WTC11 (cell line): Measurements from ENCODE around the gene OPCML. TPM values are rescaled to one million over a fixed set of nuclear protein-coding genes. Genes with fewer than 3 reads are reported as not detected.

Source experiments
- ATAC-seq: fragments of 200-7000 bp; cut with Tn5 transposase; 2 replicates; pipeline ENCODE4 v1.10.0; 2021; ENCODE audit warnings: mild to moderate bottlenecking, moderate library complexity
- CTCF ChIA-PET: fragments of 300-600 bp; sonication (Branson Sonifier 250); formaldehyde crosslinking; loops from one replicate; lab custom pipeline; 2021; ENCODE audit warnings: antibody characterized with exemption; lab: Charles Lee
- POLR2A ChIA-PET: fragments of 350-600 bp; sonication (Branson Sonifier 250); formaldehyde crosslinking; loops from one replicate; lab custom pipeline; 2021; ENCODE audit warnings: antibody characterized with exemption; lab: Charles Lee
- DNase-seq: peaks from one replicate; pipeline ENCODE4 v3.0.0; 2021; ENCODE audit warnings: low spot score
- H3K27ac Mint-ChIP-seq: 2 replicates; pipeline ENCODE4 v1.8.0; 2021; ENCODE audit warnings: mixed read lengths
- H3K27me3 Mint-ChIP-seq: 2 replicates; pipeline ENCODE4 v1.8.0; 2021; ENCODE audit warnings: low read depth, mild to moderate bottlenecking, moderate library complexity, mixed read lengths
- H3K36me3 Mint-ChIP-seq: 2 replicates; pipeline ENCODE4 v1.8.0; 2021; ENCODE audit warnings: mixed read lengths
- H3K4me1 Mint-ChIP-seq: 2 replicates; pipeline ENCODE4 v1.8.0; 2022; ENCODE audit warnings: mixed read lengths
- H3K4me3 Mint-ChIP-seq: 2 replicates; pipeline ENCODE4 v1.8.0; 2021; ENCODE audit warnings: mild to moderate bottlenecking, moderate library complexity, mixed read lengths
- H3K9me3 Mint-ChIP-seq: 2 replicates; pipeline ENCODE4 v1.8.0; 2021; ENCODE audit warnings: mixed read lengths
- ESRRA ChIP-seq: sonication (generic); formaldehyde crosslinking; IDR thresholded peaks from 2 replicates; pipeline ENCODE4 v1.8.1; 2022; ENCODE audit warnings: mild to moderate bottlenecking, missing genetic modification reagents, borderline replicate concordance
- IRF2 ChIP-seq: sonication (generic); formaldehyde crosslinking; IDR thresholded peaks from 2 replicates; pipeline ENCODE4 v1.8.0; 2022; ENCODE audit warnings: low read depth, missing genetic modification reagents, borderline replicate concordance
- NR3C1 ChIP-seq: sonication (generic); formaldehyde crosslinking; conservative IDR thresholded peaks from 2 replicates; pipeline ENCODE4 v1.8.1; 2023; ENCODE audit warnings: low read depth, mild to moderate bottlenecking, missing genetic modification reagents
- OVOL2 ChIP-seq: fragments of 250-450 bp; sonication (Bioruptor Pico); IDR thresholded peaks from 2 replicates; pipeline ENCODE4 v1.9.0; 2021; ENCODE audit warnings: mild to moderate bottlenecking, borderline replicate concordance
- RORB ChIP-seq: fragments of 250-450 bp; sonication (Bioruptor Pico); IDR thresholded peaks from 2 replicates; pipeline ENCODE4 v1.9.0; 2021; ENCODE audit warnings: mild to moderate bottlenecking
- SP1 ChIP-seq: sonication (generic); formaldehyde crosslinking; conservative IDR thresholded peaks from 2 replicates; pipeline ENCODE4 v1.8.1; 2022; ENCODE audit warnings: missing genetic modification reagents
- ZMAT4 ChIP-seq: fragments of 250-450 bp; sonication (Bioruptor Pico); IDR thresholded peaks from 2 replicates; pipeline ENCODE4 v1.9.0; 2021; ENCODE audit warnings: mild to moderate bottlenecking
- ZNF396 ChIP-seq: fragments of 250-450 bp; sonication (Bioruptor Pico); IDR thresholded peaks from 2 replicates; pipeline ENCODE4 v1.8.0; 2021; ENCODE audit warnings: mild to moderate bottlenecking, moderate library complexity, borderline replicate concordance
- ZNF671 ChIP-seq: fragments of 250-450 bp; sonication (Bioruptor Pico); IDR thresholded peaks from 2 replicates; pipeline ENCODE4 v1.8.0; 2021; ENCODE audit warnings: mild to moderate bottlenecking
- total RNA-seq: library from RNA; stranded (reverse); gene quantifications from 3 replicates; pipeline ENCODE4 v1.2.3, GENCODE V29; 2021
- TF ChIP-seq, protein P1 (sequence below): sonication (generic); formaldehyde crosslinking; IDR thresholded peaks from 2 replicates; pipeline ENCODE4 v1.8.0; 2022; ENCODE audit warnings: missing genetic modification reagents
- TF ChIP-seq, protein P2 (sequence below): fragments of 250-450 bp; sonication (Bioruptor Pico); conservative IDR thresholded peaks from 2 replicates; pipeline ENCODE4 v1.9.0; 2021; ENCODE audit warnings: mild to moderate bottlenecking
- TF ChIP-seq, protein P3 (sequence below): fragments of 250-450 bp; sonication (Bioruptor Pico); IDR thresholded peaks from 2 replicates; pipeline ENCODE4 v2.1.2; 2022; ENCODE audit warnings: mild to moderate bottlenecking, moderate library complexity
- TF ChIP-seq, protein P4 (sequence below): sonication (generic); formaldehyde crosslinking; IDR thresholded peaks from 2 replicates; pipeline ENCODE4 v1.8.1; 2022; ENCODE audit warnings: low read depth, mild to moderate bottlenecking, moderate library complexity, missing genetic modification reagents, borderline replicate concordance

OPCML gene
- total RNA-seq, 1 experiment from 2014 or later, result 1.5 TPM

- H3K27me3 Mint-ChIP-seq, result no peaks in the 10 kb centered on the region
- ChIA-PET POLR2A (interaction anchor here (0.5 kb wide), 1 partner anchor 404 kb away, joined by 3 read pairs; no protein-coding TSS in a partner anchor), CTCF (no interaction called here)
- no peak overlapping the region for H3K4me3 Mint-ChIP-seq
- H3K9me3 Mint-ChIP-seq, result peaks cover 13% of the 10 kb centered on the region
- no peak overlapping the region for H3K27ac Mint-ChIP-seq
- peaks cover 18% of the 10 kb centered on the region for H3K4me1 Mint-ChIP-seq
- TF ChIP-seq, protein P1, sequence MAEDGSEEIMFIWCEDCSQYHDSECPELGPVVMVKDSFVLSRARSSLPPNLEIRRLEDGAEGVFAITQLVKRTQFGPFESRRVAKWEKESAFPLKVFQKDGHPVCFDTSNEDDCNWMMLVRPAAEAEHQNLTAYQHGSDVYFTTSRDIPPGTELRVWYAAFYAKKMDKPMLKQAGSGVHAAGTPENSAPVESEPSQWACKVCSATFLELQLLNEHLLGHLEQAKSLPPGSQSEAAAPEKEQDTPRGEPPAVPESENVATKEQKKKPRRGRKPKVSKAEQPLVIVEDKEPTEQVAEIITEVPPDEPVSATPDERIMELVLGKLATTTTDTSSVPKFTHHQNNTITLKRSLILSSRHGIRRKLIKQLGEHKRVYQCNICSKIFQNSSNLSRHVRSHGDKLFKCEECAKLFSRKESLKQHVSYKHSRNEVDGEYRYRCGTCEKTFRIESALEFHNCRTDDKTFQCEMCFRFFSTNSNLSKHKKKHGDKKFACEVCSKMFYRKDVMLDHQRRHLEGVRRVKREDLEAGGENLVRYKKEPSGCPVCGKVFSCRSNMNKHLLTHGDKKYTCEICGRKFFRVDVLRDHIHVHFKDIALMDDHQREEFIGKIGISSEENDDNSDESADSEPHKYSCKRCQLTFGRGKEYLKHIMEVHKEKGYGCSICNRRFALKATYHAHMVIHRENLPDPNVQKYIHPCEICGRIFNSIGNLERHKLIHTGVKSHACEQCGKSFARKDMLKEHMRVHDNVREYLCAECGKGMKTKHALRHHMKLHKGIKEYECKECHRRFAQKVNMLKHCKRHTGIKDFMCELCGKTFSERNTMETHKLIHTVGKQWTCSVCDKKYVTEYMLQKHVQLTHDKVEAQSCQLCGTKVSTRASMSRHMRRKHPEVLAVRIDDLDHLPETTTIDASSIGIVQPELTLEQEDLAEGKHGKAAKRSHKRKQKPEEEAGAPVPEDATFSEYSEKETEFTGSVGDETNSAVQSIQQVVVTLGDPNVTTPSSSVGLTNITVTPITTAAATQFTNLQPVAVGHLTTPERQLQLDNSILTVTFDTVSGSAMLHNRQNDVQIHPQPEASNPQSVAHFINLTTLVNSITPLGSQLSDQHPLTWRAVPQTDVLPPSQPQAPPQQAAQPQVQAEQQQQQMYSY, result no peak
- TF ChIP-seq RORB (CRISPR knock-in tag) (no peak), ZNF396 (CRISPR knock-in tag) (no peak), NR3C1 (CRISPR knock-in tag) (no peak), ZNF671 (CRISPR knock-in tag) (no peak)
- TF ChIP-seq, protein P2, sequence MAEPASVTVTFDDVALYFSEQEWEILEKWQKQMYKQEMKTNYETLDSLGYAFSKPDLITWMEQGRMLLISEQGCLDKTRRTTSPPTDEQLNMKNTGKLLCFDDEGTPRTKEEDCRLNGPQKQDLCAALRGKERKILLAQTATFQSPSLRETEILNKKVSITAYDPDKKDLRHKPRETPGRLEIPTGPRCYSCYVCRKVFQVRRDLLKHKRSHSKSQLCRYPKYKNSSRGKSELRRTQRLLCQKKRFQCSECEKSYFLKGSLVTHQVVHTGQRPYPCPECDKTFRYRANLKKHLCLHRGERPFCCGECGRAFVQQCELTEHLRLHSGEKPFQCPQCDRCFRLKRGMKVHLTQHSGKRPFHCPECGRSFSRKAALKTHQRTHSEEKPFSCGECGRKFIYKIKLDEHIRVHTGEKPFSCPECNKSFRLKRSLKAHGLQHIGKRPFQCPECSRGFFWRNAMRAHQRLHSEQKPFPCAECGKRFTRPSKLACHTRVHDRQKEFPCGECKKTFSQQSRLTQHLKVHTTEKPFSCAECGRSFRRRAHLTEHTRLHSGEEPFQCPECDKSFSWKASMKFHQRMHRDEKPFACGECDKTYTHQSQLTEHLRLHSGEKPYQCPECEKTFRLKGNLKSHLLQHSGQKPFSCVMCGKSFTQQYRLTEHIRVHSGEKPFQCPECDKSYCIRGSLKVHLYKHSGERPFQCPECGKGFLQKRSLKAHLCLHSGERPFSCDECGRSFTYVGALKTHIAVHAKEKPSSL (CRISPR knock-in tag), result no peak
- TF ChIP-seq, protein P3, sequence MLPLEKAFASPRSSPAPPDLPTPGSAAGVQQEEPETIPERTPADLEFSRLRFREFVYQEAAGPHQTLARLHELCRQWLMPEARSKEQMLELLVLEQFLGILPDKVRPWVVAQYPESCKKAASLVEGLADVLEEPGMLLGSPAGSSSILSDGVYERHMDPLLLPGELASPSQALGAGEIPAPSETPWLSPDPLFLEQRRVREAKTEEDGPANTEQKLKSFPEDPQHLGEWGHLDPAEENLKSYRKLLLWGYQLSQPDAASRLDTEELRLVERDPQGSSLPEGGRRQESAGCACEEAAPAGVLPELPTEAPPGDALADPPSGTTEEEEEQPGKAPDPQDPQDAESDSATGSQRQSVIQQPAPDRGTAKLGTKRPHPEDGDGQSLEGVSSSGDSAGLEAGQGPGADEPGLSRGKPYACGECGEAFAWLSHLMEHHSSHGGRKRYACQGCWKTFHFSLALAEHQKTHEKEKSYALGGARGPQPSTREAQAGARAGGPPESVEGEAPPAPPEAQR (CRISPR knock-in tag), result no peak
- H3K36me3 Mint-ChIP-seq, result no peaks in the 10 kb centered on the region
- ATAC-seq, result no peak
- DNase-seq, result no peak
These were observed 1074.9 kb downstream of the OPCML start for GRCh38 chr11:132457445-132457844.

GRCh38 chr11:132456751-132457328 lies 1075.5 kb downstream of the OPCML start:
- peaks cover 10% of the 10 kb centered on the region for H3K9me3 Mint-ChIP-seq
- peak; percentile 60 for ATAC-seq
- ChIA-PET CTCF (interaction anchor here (0.7 kb wide), 1 partner anchor 126 kb away, joined by 3 read pairs; no protein-coding TSS in a partner anchor), POLR2A (interaction anchor here (0.5 kb wide), 1 partner anchor 405 kb away, joined by 3 read pairs; no protein-coding TSS in a partner anchor)
- H3K4me1 Mint-ChIP-seq, result peaks cover 22% of the 10 kb centered on the region
- H3K27ac Mint-ChIP-seq, result no peak overlapping the region
- no peaks in the 10 kb centered on the region for H3K27me3 Mint-ChIP-seq
- H3K36me3 Mint-ChIP-seq, result no peaks in the 10 kb centered on the region
- TF ChIP-seq, protein P4, sequence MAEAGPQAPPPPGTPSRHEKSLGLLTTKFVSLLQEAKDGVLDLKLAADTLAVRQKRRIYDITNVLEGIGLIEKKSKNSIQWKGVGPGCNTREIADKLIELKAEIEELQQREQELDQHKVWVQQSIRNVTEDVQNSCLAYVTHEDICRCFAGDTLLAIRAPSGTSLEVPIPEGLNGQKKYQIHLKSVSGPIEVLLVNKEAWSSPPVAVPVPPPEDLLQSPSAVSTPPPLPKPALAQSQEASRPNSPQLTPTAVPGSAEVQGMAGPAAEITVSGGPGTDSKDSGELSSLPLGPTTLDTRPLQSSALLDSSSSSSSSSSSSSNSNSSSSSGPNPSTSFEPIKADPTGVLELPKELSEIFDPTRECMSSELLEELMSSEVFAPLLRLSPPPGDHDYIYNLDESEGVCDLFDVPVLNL (CRISPR knock-in tag), result no peak
- TF ChIP-seq IRF2 (no peak), SP1 (no peak), OVOL2 (CRISPR knock-in tag) (no peak), ESRRA (CRISPR knock-in tag) (no peak), ZMAT4 (no peak)
- TF ChIP-seq, protein P2 (CRISPR knock-in tag), result no peak
- no peak for DNase-seq
- H3K4me3 Mint-ChIP-seq, result no peak overlapping the region
